ENCODE data around the gene GIGYF2.
"Not testable (repeated sequence)": the region's sequence is repeated elsewhere in the genome, so short reads cannot be mapped to it uniquely, and the experiment has no call there.

GIGYF2 gene

GRCh38 chr2:232666051-232666805, 30.9 kb upstream of the GIGYF2 start:
- H3K27me3 ChIP-seq (ENCODE audit: control insufficient read depth, insufficient read depth, low read length) = no peaks in the 10 kb centered on the region

DNA sequence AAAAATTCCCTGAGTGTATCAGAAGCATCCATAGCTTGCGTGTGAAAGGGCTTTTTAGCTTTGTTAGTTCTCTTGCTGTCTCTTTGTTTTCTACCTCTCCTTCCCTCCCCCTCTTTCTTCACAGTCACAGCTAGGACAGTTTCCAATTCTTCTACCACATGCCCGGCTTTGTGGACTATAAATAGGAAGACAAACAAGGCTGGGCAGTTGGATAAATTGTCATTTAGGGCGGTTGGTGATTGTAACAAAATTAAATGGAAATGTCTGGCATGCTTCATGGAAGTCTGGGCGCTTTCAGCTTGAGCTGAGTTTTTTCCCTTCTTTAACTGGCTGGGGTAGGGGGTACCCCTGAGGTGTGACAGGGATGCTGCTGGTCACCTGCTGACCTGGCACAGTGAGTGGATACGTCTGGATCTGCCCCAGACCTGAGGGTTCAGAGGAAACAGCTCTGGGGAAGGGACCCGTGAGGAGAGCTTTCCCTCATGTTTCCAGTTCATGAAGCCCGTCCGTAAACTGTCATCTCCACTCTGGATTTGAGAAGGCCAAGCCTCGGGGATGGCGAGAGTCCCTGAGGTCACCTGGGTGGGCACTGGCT, 29.0 kb upstream of the GIGYF2 start:
- Histone ChIP-seq H3K9me3 (ENCODE audit: control insufficient read depth, insufficient read depth, low read length) (no peaks in the 10 kb centered on the region), H3K4me1 (ENCODE audit: control insufficient read depth, insufficient read depth, low read length) (no peaks in the 10 kb centered on the region), H3K27ac (ENCODE audit: low read length) (no peak overlapping the region), H3K4me3 (ENCODE audit: low read length) (no peak overlapping the region), H3K27me3 (ENCODE audit: control insufficient read depth, insufficient read depth, low read length) (no peaks in the 10 kb centered on the region), H3K36me3 (ENCODE audit: control insufficient read depth, insufficient read depth, low read length) (no peaks in the 10 kb centered on the region)
- WGBS (ENCODE audit: insufficient coverage, insufficient read length) = no CpG with 5 or more reads among the region's 10 CpGs
- DNase-seq (ENCODE audit: low read depth, low spot score) = no peak

More at GRCh38 chr2:232666051-232666805, 30.9 kb upstream of the GIGYF2 start:
- H3K4me1 ChIP-seq (ENCODE audit: control insufficient read depth, insufficient read depth, low read length) = no peaks in the 10 kb centered on the region
- WGBS (ENCODE audit: insufficient coverage, insufficient read length) = no CpG with 5 or more reads among the region's 7 CpGs
- no peaks in the 10 kb centered on the region for H3K9me3 ChIP-seq (ENCODE audit: control insufficient read depth, insufficient read depth, low read length)
- no peak overlapping the region for H3K4me3 ChIP-seq (ENCODE audit: low read length)
- no peak overlapping the region for H3K27ac ChIP-seq (ENCODE audit: low read length)
- no peaks in the 10 kb centered on the region for H3K36me3 ChIP-seq (ENCODE audit: control insufficient read depth, insufficient read depth, low read length)
- DNase-seq (ENCODE audit: low read depth, low spot score) = no peak

GRCh38 chr2:232668805-232669444, 28.2 kb upstream of the GIGYF2 start:
- H3K27ac ChIP-seq (ENCODE audit: low read length) = no peak overlapping the region
- no peaks in the 10 kb centered on the region for H3K4me1 ChIP-seq (ENCODE audit: control insufficient read depth, insufficient read depth, low read length)
- DNase-seq (ENCODE audit: low read depth, low spot score) = peak; percentile 18
- no peaks in the 10 kb centered on the region for H3K27me3 ChIP-seq (ENCODE audit: control insufficient read depth, insufficient read depth, low read length)
- H3K9me3 ChIP-seq (ENCODE audit: control insufficient read depth, insufficient read depth, low read length) = no peaks in the 10 kb centered on the region
- H3K4me3 ChIP-seq (ENCODE audit: low read length) = no peak overlapping the region
- WGBS (ENCODE audit: insufficient coverage, insufficient read length) = no CpG with 5 or more reads among the region's 17 CpGs
- H3K36me3 ChIP-seq (ENCODE audit: control insufficient read depth, insufficient read depth, low read length) = no peaks in the 10 kb centered on the region

DNA sequence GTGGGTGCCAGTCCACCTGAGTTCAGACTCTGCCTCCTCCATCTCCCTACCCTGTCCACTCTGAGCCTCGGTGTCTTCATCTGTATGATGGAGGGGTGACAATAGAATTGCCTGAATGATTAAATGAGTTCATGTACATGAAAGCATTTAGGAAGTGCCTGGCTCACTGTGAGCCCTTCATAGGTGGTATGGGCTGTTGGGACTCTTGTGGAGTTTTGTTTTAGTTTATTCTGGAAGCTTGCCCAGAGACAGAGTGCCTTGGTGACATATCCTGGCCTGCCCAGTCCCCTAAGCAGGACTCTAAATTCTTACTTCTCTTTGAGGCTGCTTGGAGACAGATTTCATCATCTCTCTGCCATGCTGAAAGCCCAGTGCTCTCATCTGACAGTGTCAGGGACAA, 24.5 kb upstream of the GIGYF2 start:
- H3K27ac ChIP-seq (ENCODE audit: low read length) = no peak overlapping the region
- no peaks in the 10 kb centered on the region for H3K36me3 ChIP-seq (ENCODE audit: control insufficient read depth, insufficient read depth, low read length)
- no peaks in the 10 kb centered on the region for H3K4me1 ChIP-seq (ENCODE audit: control insufficient read depth, insufficient read depth, low read length)
- DNase-seq (ENCODE audit: low read depth, low spot score) = no peak
- no peaks in the 10 kb centered on the region for H3K27me3 ChIP-seq (ENCODE audit: control insufficient read depth, insufficient read depth, low read length)
- WGBS (ENCODE audit: insufficient coverage, insufficient read length) = no CpG with 5 or more reads among the region's 1 CpG
- no peaks in the 10 kb centered on the region for H3K9me3 ChIP-seq (ENCODE audit: control insufficient read depth, insufficient read depth, low read length)
- no peak overlapping the region for H3K4me3 ChIP-seq (ENCODE audit: low read length)

- Histone ChIP-seq H3K9me3 (ENCODE audit: control insufficient read depth, insufficient read depth, low read length) (no peaks in the 10 kb centered on the region), H3K27ac (ENCODE audit: low read length) (no peak overlapping the region), H3K27me3 (ENCODE audit: control insufficient read depth, insufficient read depth, low read length) (no peaks in the 10 kb centered on the region), H3K4me3 (ENCODE audit: low read length) (no peak overlapping the region), H3K36me3 (ENCODE audit: control insufficient read depth, insufficient read depth, low read length) (no peaks in the 10 kb centered on the region), H3K4me1 (ENCODE audit: control insufficient read depth, insufficient read depth, low read length) (no peaks in the 10 kb centered on the region)
- no CpG with 5 or more reads among the region's 6 CpGs for WGBS (ENCODE audit: insufficient coverage, insufficient read length)
- no peak for DNase-seq (ENCODE audit: low read depth, low spot score)
These were observed 22.6 kb upstream of the GIGYF2 start for GRCh38 chr2:232674491-232674890.

DNA sequence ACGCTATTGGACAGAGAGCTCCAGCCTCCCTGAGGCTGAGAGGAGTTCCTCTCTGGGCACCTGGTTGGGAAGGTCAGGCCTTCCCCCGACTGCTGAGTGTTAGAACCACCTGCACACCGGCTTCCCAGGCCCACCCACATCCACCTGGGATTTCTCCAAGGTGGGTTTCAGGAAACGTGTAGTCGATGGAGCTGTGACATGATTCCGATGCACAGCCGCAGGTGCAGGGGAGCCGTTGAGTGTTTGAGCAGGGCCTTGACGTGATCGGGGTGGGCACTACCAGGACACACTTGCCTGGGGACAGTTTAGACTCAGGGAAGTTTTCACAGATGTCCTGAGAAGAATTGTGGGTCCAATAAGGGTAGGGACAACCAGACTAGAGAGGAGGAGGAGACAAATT, 21.8 kb upstream of the GIGYF2 start:
- no peak overlapping the region for H3K4me3 ChIP-seq (ENCODE audit: low read length)
- no peaks in the 10 kb centered on the region for H3K27me3 ChIP-seq (ENCODE audit: control insufficient read depth, insufficient read depth, low read length)
- H3K9me3 ChIP-seq (ENCODE audit: control insufficient read depth, insufficient read depth, low read length) = no peaks in the 10 kb centered on the region
- no peak for DNase-seq (ENCODE audit: low read depth, low spot score)
- no peaks in the 10 kb centered on the region for H3K4me1 ChIP-seq (ENCODE audit: control insufficient read depth, insufficient read depth, low read length)
- H3K27ac ChIP-seq (ENCODE audit: low read length) = no peak overlapping the region
- no CpG with 5 or more reads among the region's 10 CpGs for WGBS (ENCODE audit: insufficient coverage, insufficient read length)
- no peaks in the 10 kb centered on the region for H3K36me3 ChIP-seq (ENCODE audit: control insufficient read depth, insufficient read depth, low read length)

GRCh38 chr2:232680006-232680405, 17.1 kb upstream of the GIGYF2 start:
- no CpG with 5 or more reads among the region's 7 CpGs for WGBS (ENCODE audit: insufficient coverage, insufficient read length)
- DNase-seq (ENCODE audit: low read depth, low spot score) = no peak
- H3K27me3 ChIP-seq (ENCODE audit: control insufficient read depth, insufficient read depth, low read length) = no peaks in the 10 kb centered on the region

GRCh38 chr2:232681527-232681926, 15.6 kb upstream of the GIGYF2 start:
- no peaks in the 10 kb centered on the region for H3K4me1 ChIP-seq (ENCODE audit: control insufficient read depth, insufficient read depth, low read length)
- WGBS (ENCODE audit: insufficient coverage, insufficient read length) = no CpG with 5 or more reads among the region's 10 CpGs
- H3K36me3 ChIP-seq (ENCODE audit: control insufficient read depth, insufficient read depth, low read length) = no peaks in the 10 kb centered on the region
- no peaks in the 10 kb centered on the region for H3K27me3 ChIP-seq (ENCODE audit: control insufficient read depth, insufficient read depth, low read length)
- no peaks in the 10 kb centered on the region for H3K9me3 ChIP-seq (ENCODE audit: control insufficient read depth, insufficient read depth, low read length)
- no peak for DNase-seq (ENCODE audit: low read depth, low spot score)
- H3K27ac ChIP-seq (ENCODE audit: low read length) = no peak overlapping the region
- no peak overlapping the region for H3K4me3 ChIP-seq (ENCODE audit: low read length)

More at GRCh38 chr2:232680006-232680405, 17.1 kb upstream of the GIGYF2 start:
- no peaks in the 10 kb centered on the region for H3K36me3 ChIP-seq (ENCODE audit: control insufficient read depth, insufficient read depth, low read length)
- H3K9me3 ChIP-seq (ENCODE audit: control insufficient read depth, insufficient read depth, low read length) = no peaks in the 10 kb centered on the region
- no peak overlapping the region for H3K4me3 ChIP-seq (ENCODE audit: low read length)
- no peak overlapping the region for H3K27ac ChIP-seq (ENCODE audit: low read length)
- no peaks in the 10 kb centered on the region for H3K4me1 ChIP-seq (ENCODE audit: control insufficient read depth, insufficient read depth, low read length)

DNA sequence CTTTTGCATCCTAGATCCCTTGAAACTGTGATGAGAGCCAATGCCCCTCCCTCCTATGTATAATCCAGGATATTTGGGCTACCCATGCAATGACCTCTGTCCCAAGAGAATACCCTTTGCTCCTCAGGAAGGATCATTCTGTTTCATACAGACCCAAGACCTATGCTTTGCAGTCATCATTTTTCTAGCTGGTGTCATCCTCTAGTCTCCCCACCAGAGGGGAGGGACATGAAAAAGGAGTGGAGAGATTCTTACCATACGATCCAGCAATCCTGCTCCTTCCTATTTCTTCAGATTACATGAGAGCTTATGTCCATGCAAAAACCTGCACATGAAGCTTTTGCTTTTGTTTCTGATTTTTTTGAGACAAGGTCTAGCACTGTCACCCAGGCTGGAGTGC, 13.8 kb upstream of the GIGYF2 start:
- DNase-seq (ENCODE audit: low read depth, low spot score) = no peak
- Histone ChIP-seq H3K4me1 (ENCODE audit: control insufficient read depth, insufficient read depth, low read length) (no peaks in the 10 kb centered on the region), H3K27me3 (ENCODE audit: control insufficient read depth, insufficient read depth, low read length) (no peaks in the 10 kb centered on the region), H3K27ac (ENCODE audit: low read length) (no peak overlapping the region), H3K36me3 (ENCODE audit: control insufficient read depth, insufficient read depth, low read length) (no peaks in the 10 kb centered on the region), H3K9me3 (ENCODE audit: control insufficient read depth, insufficient read depth, low read length) (no peaks in the 10 kb centered on the region), H3K4me3 (ENCODE audit: low read length) (no peak overlapping the region)
- WGBS (ENCODE audit: insufficient coverage, insufficient read length) = no CpG with 5 or more reads among the region's 1 CpG

GRCh38 chr2:232685391-232685790, 11.7 kb upstream of the GIGYF2 start:
- H3K36me3 ChIP-seq (ENCODE audit: control insufficient read depth, insufficient read depth, low read length); H3K9me3 ChIP-seq (ENCODE audit: control insufficient read depth, insufficient read depth, low read length); DNase-seq (ENCODE audit: low read depth, low spot score); H3K4me1 ChIP-seq (ENCODE audit: control insufficient read depth, insufficient read depth, low read length); H3K4me3 ChIP-seq (ENCODE audit: low read length); H3K27me3 ChIP-seq (ENCODE audit: control insufficient read depth, insufficient read depth, low read length); H3K27ac ChIP-seq (ENCODE audit: low read length): not testable (repeated sequence)
- no CpG with 5 or more reads among the region's 6 CpGs for WGBS (ENCODE audit: insufficient coverage, insufficient read length)

Data from iPS DF 6.9 (cell line).